Activated T-cell treated with anti-CD3 and anti-CD28 coated beads for 24 hours (primary cell): ENCODE data around the gene CLIC5.

Experiments used
- DNase-seq: peaks from one replicate; pipeline ENCODE4 v3.0.0-alpha.2; 2020; ENCODE audit warnings: low read depth

Gene CLIC5

DNA sequence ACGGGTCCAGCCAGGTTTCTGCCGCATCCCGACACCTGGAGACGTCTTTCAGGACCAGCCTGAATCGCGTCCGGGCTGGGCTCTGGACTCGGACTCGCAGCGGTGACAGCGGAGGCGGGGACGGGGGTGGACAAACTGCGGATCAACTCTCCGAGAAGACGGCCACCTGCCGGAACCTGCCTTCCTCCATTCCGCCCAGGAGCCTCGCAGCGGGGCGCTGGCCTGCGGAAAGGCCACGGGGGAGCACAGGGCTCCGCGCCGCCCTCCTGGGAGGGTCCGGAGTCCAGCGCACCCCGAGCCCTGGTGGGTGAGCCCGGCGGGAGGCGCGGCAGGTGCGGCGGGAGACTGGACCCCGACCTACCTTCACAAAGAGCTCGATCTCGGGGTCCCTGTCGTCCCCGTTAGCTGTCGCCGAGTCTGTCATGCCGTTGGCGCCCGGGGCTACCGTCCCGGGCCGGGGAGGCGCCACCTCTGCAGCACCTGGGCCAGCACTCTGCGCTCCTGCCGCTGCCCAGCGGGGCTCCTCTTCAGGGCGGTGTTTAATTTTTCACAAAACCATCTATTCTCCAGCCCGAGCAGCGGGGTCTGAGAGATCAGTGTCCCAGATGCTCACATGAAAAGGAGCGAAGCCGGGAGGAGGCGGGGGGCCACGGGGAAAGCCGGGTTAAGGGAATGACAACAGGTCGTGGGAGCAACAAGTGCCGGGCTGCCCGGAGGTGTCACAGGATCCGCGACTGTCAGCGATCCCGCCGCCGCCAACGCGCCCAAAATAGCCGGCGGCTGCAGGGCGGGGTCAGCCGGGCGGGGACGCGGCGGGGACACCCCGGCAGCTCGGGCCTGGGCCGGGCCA is at the start of gene CLIC5:
TSS of gene CLIC5 (minus strand) at position 742 of the 850 bp plus-strand sequence. CDS start at position 424, 318 bp downstream.
- DNase-seq: no peak

GRCh38 chr6:46062991-46063390 is 47.3 kb upstream of the CLIC5 start:
- no peak for DNase-seq

GRCh38 chr6:46062312-46062711 is 46.7 kb upstream of the CLIC5 start:
- DNase-seq: no peak

- no peak for DNase-seq
Measured at GRCh38 chr6:46061497-46061896, 45.8 kb upstream of the CLIC5 start.

GRCh38 chr6:46059608-46060007 is 43.9 kb upstream of the CLIC5 start:
- DNase-seq: no peak

GRCh38 chr6:46058951-46059350 is 43.3 kb upstream of the CLIC5 start:
- DNase-seq: no peak

DNA sequence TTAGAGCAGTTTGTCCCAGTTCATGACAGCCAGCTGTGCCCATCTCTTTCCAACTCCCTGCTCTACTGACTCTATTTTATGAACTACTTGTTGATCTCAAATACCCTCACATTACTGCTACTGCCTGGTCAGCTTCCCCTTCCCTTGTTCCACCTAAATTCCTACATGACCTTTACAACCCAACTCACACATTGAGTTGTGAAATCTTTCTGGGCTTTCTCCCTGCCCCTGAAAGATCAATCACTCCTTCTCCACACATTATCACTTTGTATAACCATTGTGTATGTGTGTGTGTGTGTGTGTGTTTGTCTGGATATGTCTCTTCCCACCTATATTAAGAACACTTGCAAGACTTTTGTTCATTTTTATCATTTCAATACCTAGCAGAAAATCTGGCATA is 42.1 kb upstream of the CLIC5 start:
- DNase-seq: no peak

GRCh38 chr6:46056906-46057529 is 41.4 kb upstream of the CLIC5 start:
- no peak for DNase-seq

DNA sequence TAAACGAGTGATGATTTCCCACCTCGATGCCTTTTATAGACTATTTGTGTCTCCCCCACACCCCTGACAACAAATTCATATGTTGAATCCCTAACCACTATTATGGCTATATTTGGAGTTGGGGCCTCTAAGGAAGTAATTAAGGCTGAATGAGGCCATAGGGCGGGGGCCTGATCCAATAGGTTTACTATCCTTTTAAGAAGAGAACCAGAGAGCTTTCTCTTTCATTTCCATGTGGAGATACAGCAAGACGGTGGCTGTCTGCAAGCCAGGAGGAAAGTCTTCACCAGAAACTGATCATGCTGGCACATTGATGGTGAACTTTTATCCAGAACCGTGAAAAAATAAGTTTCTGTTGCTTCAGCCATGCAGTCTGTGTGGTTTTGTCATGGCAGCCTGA is 38.9 kb upstream of the CLIC5 start:
- DNase-seq: no peak

DNA sequence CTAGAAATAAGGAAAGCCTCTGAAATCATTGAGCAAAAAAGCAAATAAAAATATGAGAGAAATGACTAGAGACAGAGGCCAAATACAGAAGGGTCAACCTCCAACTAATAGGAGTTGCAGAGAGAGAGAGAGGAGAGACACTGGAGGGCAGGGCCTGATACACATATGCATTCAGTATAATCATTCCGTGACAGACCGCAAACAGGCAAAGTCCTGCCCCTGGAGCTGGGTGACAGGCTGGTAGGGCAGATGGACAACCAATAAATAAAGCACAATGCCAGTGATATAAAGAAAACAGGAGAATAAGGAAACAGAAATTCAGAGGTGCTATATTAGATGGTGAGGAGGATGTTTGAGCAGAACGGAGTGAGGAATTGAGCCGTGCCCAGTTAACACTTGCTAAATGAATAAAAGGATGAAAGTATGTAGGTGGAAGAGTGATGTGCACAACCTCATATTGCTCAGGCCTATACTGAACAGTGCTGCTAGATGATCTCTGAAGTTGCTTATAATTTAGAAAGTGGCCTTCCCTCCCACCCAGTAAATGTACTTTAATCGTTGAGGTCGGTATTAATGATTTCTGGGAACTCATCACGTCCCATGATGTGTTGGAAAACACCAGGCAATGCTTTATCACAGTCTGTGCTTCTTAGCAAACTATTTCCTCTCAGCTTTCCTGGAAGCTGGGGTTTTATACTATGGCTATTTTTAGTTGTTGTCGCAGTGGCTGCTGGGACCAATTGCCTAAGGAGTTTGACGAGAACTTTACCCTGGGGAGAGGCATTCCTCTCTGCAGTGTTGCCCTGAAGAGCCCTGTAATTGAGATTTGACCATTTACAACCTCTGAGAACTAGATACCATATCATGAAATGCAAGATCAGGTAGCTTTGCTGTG is 37.6 kb upstream of the CLIC5 start:
- DNase-seq: no peak

- no peak for DNase-seq
Measured at GRCh38 chr6:46052479-46052878, 36.8 kb upstream of the CLIC5 start.

DNA sequence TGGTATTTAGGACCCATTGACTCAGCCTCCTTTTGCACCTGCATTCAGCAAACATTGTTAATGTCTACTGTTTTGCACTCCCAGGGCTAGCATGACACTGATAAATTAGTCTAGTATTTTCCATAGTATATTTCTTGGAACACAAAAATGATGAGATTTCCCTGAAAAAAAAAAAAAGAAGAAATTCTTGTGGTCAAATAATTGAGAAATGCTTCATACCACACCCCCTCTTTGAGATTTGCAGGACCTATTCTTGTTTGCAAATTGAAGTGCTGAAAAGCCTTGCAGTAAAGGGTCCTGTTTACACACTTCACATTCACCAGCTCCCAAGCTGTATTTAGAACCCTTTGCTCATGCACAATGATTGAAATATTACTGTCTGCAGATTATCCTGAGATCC is 36.3 kb upstream of the CLIC5 start:
- no peak for DNase-seq

DNA sequence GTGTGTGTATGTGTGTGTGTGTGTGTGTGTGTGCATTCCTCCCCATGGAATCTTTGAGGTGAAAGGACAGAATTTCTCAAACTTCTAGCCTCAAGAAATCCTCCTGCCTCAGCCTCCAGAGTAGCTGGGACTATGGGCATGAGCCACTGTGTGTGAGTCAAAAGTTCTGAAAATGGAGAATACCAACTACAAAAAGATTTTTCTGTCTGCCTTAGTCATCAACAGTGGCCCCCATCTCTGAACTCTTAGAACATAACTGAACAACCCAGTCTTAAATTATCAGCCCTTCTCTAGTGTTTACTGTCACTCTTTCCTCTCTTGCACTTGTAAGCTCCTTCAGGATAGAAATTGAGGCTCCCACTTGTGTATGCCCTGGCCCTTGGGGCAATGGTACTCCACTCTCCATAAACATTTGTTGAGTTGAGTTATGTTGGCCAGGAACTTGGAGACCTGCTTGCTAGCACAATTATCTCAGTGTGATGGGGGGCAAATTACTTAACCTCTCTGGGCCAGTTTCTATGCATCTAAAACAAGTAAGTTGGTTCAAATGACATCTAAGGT is 35.3 kb upstream of the CLIC5 start:
- DNase-seq: no peak

DNA sequence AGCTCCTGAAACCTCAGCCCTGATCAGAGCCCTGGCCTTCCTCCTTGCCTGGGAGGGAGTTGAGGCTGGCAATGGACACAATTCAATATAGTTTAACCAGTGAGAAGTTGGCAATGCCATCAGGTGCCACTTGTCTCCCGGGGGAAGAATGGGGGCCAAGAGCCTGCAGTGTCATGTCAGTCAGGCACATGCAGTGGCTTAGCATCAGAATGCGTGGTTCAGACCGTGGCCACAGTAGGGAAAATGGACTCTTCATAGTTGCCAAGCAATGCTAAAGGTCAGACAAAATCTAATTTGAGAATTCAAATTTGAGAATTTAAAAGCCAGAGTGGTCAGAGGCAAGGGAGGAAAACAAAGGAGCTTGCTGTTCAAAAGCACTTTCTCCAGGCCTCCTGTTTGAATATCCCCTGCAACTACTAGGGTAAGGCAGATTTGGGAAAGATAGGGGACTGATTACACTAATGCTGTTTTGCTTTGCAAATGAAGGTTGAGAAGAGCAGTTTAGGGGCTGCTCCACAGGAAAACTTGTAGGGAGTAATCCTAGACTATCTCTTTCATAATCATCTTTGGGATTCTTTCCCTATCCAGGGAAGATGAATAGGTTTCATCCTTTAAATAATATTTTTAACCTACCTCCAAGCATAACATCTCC is 33.1 kb upstream of the CLIC5 start:
- no peak for DNase-seq

DNA sequence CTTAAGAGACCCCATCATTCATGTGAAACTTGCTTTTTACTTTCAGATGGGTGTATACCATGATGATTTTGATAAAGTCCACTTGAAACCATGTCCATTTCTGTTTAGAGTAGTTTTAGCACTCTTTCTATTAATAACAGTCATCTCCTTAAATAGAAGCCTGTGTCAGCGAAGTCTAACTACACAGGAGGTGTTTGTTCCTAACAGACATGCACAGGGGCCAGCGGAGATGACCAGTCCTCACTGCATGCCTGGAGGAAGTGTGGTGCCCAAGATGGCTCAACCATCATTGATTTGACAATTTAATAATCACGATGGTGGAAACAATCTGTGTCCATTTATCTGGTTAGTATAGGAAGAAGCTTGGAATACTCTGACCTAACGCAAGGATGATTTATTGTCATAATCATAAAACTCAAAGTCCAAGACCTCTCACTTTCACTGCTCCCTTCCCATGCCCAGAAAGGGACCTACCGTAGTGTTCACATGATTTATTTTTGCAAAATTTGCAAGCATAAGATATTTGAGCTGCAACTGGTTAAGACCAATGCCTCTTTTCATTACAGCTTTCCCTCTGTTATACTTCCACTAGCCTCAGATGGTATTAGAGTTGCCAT is 31.0 kb upstream of the CLIC5 start:
- no peak for DNase-seq

GRCh38 chr6:46044881-46045617 is 29.4 kb upstream of the CLIC5 start:
- no peak for DNase-seq

GRCh38 chr6:46042355-46042999 is 26.8 kb upstream of the CLIC5 start:
- DNase-seq: no peak

GRCh38 chr6:46040288-46040687 is 24.6 kb upstream of the CLIC5 start:
- DNase-seq: no peak

- DNase-seq: no peak
Measured at GRCh38 chr6:46039646-46040045, 24.0 kb upstream of the CLIC5 start.

- no peak for DNase-seq
Measured at GRCh38 chr6:46036911-46037310, 21.3 kb upstream of the CLIC5 start.
